SK-N-SH (cell line): ENCODE results near the gene ST3GAL2. TPM values are rescaled to one million over a fixed set of nuclear protein-coding genes. Genes with fewer than 3 reads are reported as not detected.
A peak's percentile ranks its signal among the peaks of the same experiment; 100 is the strongest.

ENCODE experiments used
- CTCF ChIA-PET: fragments of 300-600, 350-600 bp; formaldehyde crosslinking; extraction: SDS; loops from one replicate; lab custom pipeline; 2021; lab: Yijun Ruan, JAX
- POLR2A ChIA-PET: fragments of 350-600 bp; sonication (Branson Sonifier 250); formaldehyde crosslinking; extraction: SDS; loops from one replicate; lab custom pipeline; 2020; ENCODE audit warnings: antibody characterized with exemption, inconsistent platforms; lab: Yijun Ruan, JAX
- DNase-seq: peaks from one replicate; pipeline ENCODE4 v3.0.0; 2012
- H2AFZ ChIP-seq: fragments of 200-600 bp; sonication (generic); 2 replicates; pipeline ENCODE4 v1.8.1; 2016; ENCODE audit warnings: antibody characterized with exemption, mild to moderate bottlenecking, low read depth
- H3F3A ChIP-seq: fragments of 200-600 bp; sonication (generic); replicated peaks from 2 replicates; pipeline ENCODE3; 2016; ENCODE audit warnings: antibody characterized with exemption, mild to moderate bottlenecking; ENCODE audit not compliant: insufficient read depth
- H3K27ac ChIP-seq, 2 experiments: fragments of 200-500 bp in 1 of 2; fragments of 200-600 bp in 1 of 2; sonication (Bioruptor generic) in 1 of 2; sonication (generic), shearing (Covaris generic) in 1 of 2; 2 replicates each; pipeline versions ENCODE4 v1.5.1 to v1.6.1; 2014 to 2016; ENCODE audit warnings: low read depth in 2 of 2, inconsistent platforms in 1 of 2, low read length in 1 of 2, mild to moderate bottlenecking in 1 of 2, mixed read lengths in 1 of 2
- H3K27me3 ChIP-seq: fragments of 200-600 bp; sonication (generic), shearing (Covaris generic); 2 replicates; pipeline ENCODE4 v1.6.1; 2016; ENCODE audit warnings: mixed run types; ENCODE audit not compliant: insufficient read depth
- H3K36me3 ChIP-seq, 2 experiments: fragments of 200-500 bp in 1 of 2; fragments of 200-600 bp in 1 of 2; sonication (Bioruptor generic) in 1 of 2; sonication (generic) in 1 of 2; replicated peaks in 1 of 2; 2 replicates each; pipeline versions ENCODE3 to v1.5.1; 2014 to 2016; ENCODE audit warnings: low read length in 1 of 2, mild to moderate bottlenecking in 1 of 2; ENCODE audit not compliant: insufficient read depth in 2 of 2, control insufficient read depth in 1 of 2
- H3K4me1 ChIP-seq, 2 experiments: fragments of 200-500 bp in 1 of 2; fragments of 200-600 bp in 1 of 2; sonication (Bioruptor generic) in 1 of 2; sonication (generic), shearing (Covaris generic) in 1 of 2; 2 replicates each; pipeline versions ENCODE4 v1.5.1 to v1.6.1; 2014 to 2016; ENCODE audit warnings: low read depth in 1 of 2, low read length in 1 of 2, mixed run types in 1 of 2; ENCODE audit not compliant: insufficient read depth in 2 of 2, control insufficient read depth in 1 of 2
- H3K4me2 ChIP-seq: fragments of 200-600 bp; sonication (generic), shearing (Covaris generic); 2 replicates; pipeline ENCODE4 v1.6.1; 2017; ENCODE audit warnings: mixed run types
- H3K4me3 ChIP-seq, 2 experiments: fragments of 200-500 bp in 1 of 2; fragments of 200-600 bp in 1 of 2; sonication (Bioruptor generic) in 1 of 2; sonication (generic), shearing (Covaris generic) in 1 of 2; 2 replicates each; pipeline versions ENCODE4 v1.5.1 to v1.8.1; 2014 to 2016; ENCODE audit warnings: low read depth in 2 of 2, inconsistent platforms in 1 of 2, low read length in 1 of 2, mild to moderate bottlenecking in 1 of 2, mixed read lengths in 1 of 2, moderate library complexity in 1 of 2
- H3K79me2 ChIP-seq: fragments of 200-600 bp; sonication (generic); 2 replicates; pipeline ENCODE4 v1.8.1; 2017; ENCODE audit warnings: mild to moderate bottlenecking; ENCODE audit not compliant: insufficient read depth
- H3K9ac ChIP-seq: fragments of 200-600 bp; sonication (generic); 2 replicates; pipeline ENCODE4 v1.6.1; 2017; ENCODE audit warnings: mixed run types
- H3K9me2 ChIP-seq: fragments of 200-600 bp; sonication (generic); 2 replicates; pipeline ENCODE4 v1.6.1; 2017; ENCODE audit warnings: mixed run types
- H3K9me3 ChIP-seq: fragments of 200-600 bp; sonication (generic); 2 replicates; pipeline ENCODE4 v1.6.1; 2017; ENCODE audit warnings: mixed run types, mild to moderate bottlenecking, moderate library complexity
- H4K20me1 ChIP-seq: fragments of 200-600 bp; sonication (generic); 2 replicates; pipeline ENCODE4 v1.6.1; 2017; ENCODE audit warnings: mild to moderate bottlenecking, mixed run types; ENCODE audit not compliant: insufficient read depth
- CTCF ChIP-seq: fragments of 200-600 bp; sonication (generic); IDR thresholded peaks from 2 replicates; pipeline ENCODE4 v1.6.1; 2017; ENCODE audit warnings: antibody characterized with exemption, mild to moderate bottlenecking, moderate library complexity
- EP300 ChIP-seq, 2 experiments: IDR thresholded peaks; 2 replicates each; pipeline versions ENCODE4 v1.4.0 to v1.6.1; 2012; ENCODE audit warnings: borderline replicate concordance in 1 of 2, low read depth in 1 of 2, low read length in 1 of 2
- EZH2phosphoT487 ChIP-seq: fragments of 200-600 bp; sonication (generic); IDR thresholded peaks from 2 replicates; pipeline ENCODE4 v1.6.1; 2017; ENCODE audit warnings: low read depth, mixed run types, mild to moderate bottlenecking, antibody characterized with exemption, moderate library complexity, borderline replicate concordance
- FOXM1 ChIP-seq: IDR thresholded peaks from 2 replicates; pipeline ENCODE4 v1.4.0; 2012; ENCODE audit warnings: low read depth, mild to moderate bottlenecking
- MEF2A ChIP-seq: IDR thresholded peaks from 2 replicates; pipeline ENCODE4 v1.4.0; 2012; ENCODE audit warnings: low read depth, borderline replicate concordance
- NFIC ChIP-seq: IDR thresholded peaks from 2 replicates; pipeline ENCODE4 v1.4.0; 2012; ENCODE audit warnings: borderline replicate concordance
- PBX3 ChIP-seq: IDR thresholded peaks from 2 replicates; pipeline ENCODE4; 2012
- RAD21 ChIP-seq: IDR thresholded peaks from 2 replicates; pipeline ENCODE4 v1.6.1; 2012; ENCODE audit warnings: mild to moderate bottlenecking, low read length
- RCOR1 ChIP-seq: fragments of 150-350 bp; IDR thresholded peaks from 2 replicates; pipeline ENCODE4 v1.6.1; 2017; ENCODE audit warnings: antibody characterized with exemption, low read length
- TCF12 ChIP-seq: IDR thresholded peaks from 2 replicates; pipeline ENCODE4 v1.4.0; 2012
- TEAD4 ChIP-seq: IDR thresholded peaks from 2 replicates; pipeline ENCODE4 v1.4.0; 2012; ENCODE audit warnings: mild to moderate bottlenecking, borderline replicate concordance; ENCODE audit not compliant: insufficient read depth
- USF1 ChIP-seq: IDR thresholded peaks from 2 replicates; pipeline ENCODE4 v1.4.0; 2012; ENCODE audit warnings: low read depth, borderline replicate concordance
- YY1 ChIP-seq: IDR thresholded peaks from 2 replicates; pipeline ENCODE4 v1.4.0; 2012; ENCODE audit warnings: low read depth, mild to moderate bottlenecking
- WGBS: methylation state at CpG from one replicate; pipeline ENCODE4 v1.1.6; 2017; ENCODE audit warnings: low lambda C conversion rate; 5-methylcytosine and 5-hydroxymethylcytosine counted together
- polyA plus RNA-seq, 3 experiments: library from polyadenylated mRNA; depleted of rRNA; stranded (reverse); fragments of >200 nt; gene quantifications; 2 replicates each; pipeline ENCODE4 v1.2.3, GENCODE V29; 2012
- TF ChIP-seq, protein P1 (sequence below): IDR thresholded peaks from 2 replicates; pipeline ENCODE4 v1.6.1; 2012; ENCODE audit warnings: mild to moderate bottlenecking, low read depth, low read length, moderate library complexity
- TF ChIP-seq, protein P2 (sequence below): fragments of 150-350 bp; IDR thresholded peaks from 2 replicates; pipeline ENCODE4 v1.6.1; 2017; ENCODE audit warnings: antibody characterized with exemption, low read length, low read depth, borderline replicate concordance
- TF ChIP-seq, protein P3 (sequence below): IDR thresholded peaks from 2 replicates; pipeline ENCODE4 v1.4.0; 2012; ENCODE audit warnings: low read depth

Gene ST3GAL2
- polyA plus RNA-seq, 1 of the 3 experiments (the other 2 are of a cell fraction): 19.9 TPM

- no peak for DNase-seq
- H3K4me3 ChIP-seq: no peak overlapping the region
- peaks cover 6 to 8% of the 10 kb centered on the region in 2 experiments for H3K36me3 ChIP-seq
- H3K9ac ChIP-seq: no peak overlapping the region
- no peak overlapping the region for H2AFZ ChIP-seq
- 95% methylated on average over 4 of the region's 5 CpGs for WGBS
- H3K4me2 ChIP-seq: peak overlapping the region; percentile 15; the same call in 1 of the 2 replicates
- no peaks in the 10 kb centered on the region for H3K9me3 ChIP-seq
- H3K27me3 ChIP-seq: no peaks in the 10 kb centered on the region
- ChIA-PET CTCF (no interaction called here), POLR2A (interaction anchor here (0.7 kb wide), 1 partner anchor 49 kb away, joined by 3 read pairs; no protein-coding TSS in a partner anchor)
- H3K9me2 ChIP-seq: no peaks in the 10 kb centered on the region
- H3K4me1 ChIP-seq: peaks cover 50 to 72% of the 10 kb centered on the region in 2 experiments
- H4K20me1 ChIP-seq: peaks cover 28% of the 10 kb centered on the region
- H3K79me2 ChIP-seq: peaks cover 92% of the 10 kb centered on the region
- H3K27ac ChIP-seq: peak overlapping the region; percentile 94 to 99
- TF ChIP-seq, protein P1, sequence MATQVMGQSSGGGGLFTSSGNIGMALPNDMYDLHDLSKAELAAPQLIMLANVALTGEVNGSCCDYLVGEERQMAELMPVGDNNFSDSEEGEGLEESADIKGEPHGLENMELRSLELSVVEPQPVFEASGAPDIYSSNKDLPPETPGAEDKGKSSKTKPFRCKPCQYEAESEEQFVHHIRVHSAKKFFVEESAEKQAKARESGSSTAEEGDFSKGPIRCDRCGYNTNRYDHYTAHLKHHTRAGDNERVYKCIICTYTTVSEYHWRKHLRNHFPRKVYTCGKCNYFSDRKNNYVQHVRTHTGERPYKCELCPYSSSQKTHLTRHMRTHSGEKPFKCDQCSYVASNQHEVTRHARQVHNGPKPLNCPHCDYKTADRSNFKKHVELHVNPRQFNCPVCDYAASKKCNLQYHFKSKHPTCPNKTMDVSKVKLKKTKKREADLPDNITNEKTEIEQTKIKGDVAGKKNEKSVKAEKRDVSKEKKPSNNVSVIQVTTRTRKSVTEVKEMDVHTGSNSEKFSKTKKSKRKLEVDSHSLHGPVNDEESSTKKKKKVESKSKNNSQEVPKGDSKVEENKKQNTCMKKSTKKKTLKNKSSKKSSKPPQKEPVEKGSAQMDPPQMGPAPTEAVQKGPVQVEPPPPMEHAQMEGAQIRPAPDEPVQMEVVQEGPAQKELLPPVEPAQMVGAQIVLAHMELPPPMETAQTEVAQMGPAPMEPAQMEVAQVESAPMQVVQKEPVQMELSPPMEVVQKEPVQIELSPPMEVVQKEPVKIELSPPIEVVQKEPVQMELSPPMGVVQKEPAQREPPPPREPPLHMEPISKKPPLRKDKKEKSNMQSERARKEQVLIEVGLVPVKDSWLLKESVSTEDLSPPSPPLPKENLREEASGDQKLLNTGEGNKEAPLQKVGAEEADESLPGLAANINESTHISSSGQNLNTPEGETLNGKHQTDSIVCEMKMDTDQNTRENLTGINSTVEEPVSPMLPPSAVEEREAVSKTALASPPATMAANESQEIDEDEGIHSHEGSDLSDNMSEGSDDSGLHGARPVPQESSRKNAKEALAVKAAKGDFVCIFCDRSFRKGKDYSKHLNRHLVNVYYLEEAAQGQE: no peak
- TF ChIP-seq CTCF (no peak), EP300 (IDR thresholded peaks at IDR 0.05; ENCODE audit: borderline replicate concordance in 1 of 2, low read depth in 1 of 2, low read length in 1 of 2) (0 out of 4 replicates have a peak, but pooled peaks of 1 of the 2 experiments have one; percentile 29), PBX3 (no peak), YY1 (no peak), TEAD4 (no peak), RCOR1 (no peak), MEF2A (no peak), USF1 (no peak), TCF12 (no peak), FOXM1 (no peak), RAD21 (peak; percentile 17; the same call in 1 of the 2 replicates), NFIC (no peak), EZH2phosphoT487 (no peak)
- TF ChIP-seq, protein P2, sequence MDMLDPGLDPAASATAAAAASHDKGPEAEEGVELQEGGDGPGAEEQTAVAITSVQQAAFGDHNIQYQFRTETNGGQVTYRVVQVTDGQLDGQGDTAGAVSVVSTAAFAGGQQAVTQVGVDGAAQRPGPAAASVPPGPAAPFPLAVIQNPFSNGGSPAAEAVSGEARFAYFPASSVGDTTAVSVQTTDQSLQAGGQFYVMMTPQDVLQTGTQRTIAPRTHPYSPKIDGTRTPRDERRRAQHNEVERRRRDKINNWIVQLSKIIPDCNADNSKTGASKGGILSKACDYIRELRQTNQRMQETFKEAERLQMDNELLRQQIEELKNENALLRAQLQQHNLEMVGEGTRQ: no peak
- TF ChIP-seq, protein P3, sequence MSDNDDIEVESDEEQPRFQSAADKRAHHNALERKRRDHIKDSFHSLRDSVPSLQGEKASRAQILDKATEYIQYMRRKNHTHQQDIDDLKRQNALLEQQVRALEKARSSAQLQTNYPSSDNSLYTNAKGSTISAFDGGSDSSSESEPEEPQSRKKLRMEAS: no peak
- H3F3A ChIP-seq: peaks cover 38% of the 10 kb centered on the region
These were observed 8.8 kb downstream of the ST3GAL2 start for GRCh38 chr16:70429888-70430666.
